GM12891 (cell line): ENCODE results near the gene SF3B3.

ENCODE experiments used
- POLR2A ChIP-seq: IDR thresholded peaks from 2 replicates; pipeline ENCODE4 v1.6.1; 2011; ENCODE audit warnings: low read depth, low read length, control low read depth
- POLR2AphosphoS5 ChIP-seq: IDR thresholded peaks from 2 replicates; pipeline ENCODE4 v1.6.1; 2011; ENCODE audit warnings: low read depth, low read length, control low read depth
- TAF1 ChIP-seq: IDR thresholded peaks from 2 replicates; pipeline ENCODE4 v1.6.1; 2011; ENCODE audit warnings: low read depth, low read length, control low read depth

DNA sequence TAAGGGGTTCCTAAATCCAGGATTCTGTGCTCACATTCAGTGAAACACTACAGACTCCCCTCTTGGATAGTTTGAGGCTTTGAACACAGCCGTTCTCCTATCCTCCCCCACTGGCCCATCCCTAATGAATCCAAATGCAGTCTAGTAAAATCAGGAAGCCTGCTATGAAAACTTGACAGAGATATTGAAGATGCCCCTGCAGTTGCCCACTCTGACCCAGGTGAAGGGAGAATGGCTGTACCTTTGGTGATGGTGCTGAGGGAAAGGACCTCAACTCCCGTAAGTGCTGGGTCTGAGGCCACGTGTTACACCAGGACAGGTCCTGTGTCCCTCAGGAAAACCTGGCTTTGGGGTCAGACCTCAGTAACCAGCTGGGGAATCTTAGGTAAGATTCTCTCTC lies 54.4 kb downstream of the SF3B3 start:
- no peak for TF ChIP-seq POLR2A
- TF ChIP-seq POLR2AphosphoS5 = no peak
- no peak for TF ChIP-seq TAF1
